Thoracic aorta (tissue), 2 donors: Measurements from ENCODE around the gene CLMN. TPM values are rescaled to one million over a fixed set of nuclear protein-coding genes. Genes with fewer than 3 reads are reported as not detected.

Experiments used
- ATAC-seq: fragments of 150-250 bp; one replicate; pipeline ENCODE4 v1.8.0; 2017; ENCODE audit warnings: low read depth; ENCODE audit not compliant: insufficient number of reproducible peaks, low FRiP score
- DNase-seq: peaks from one replicate; pipeline ENCODE4 v3.0.0-alpha.2; 2020; ENCODE audit warnings: low spot score
- H3K27ac ChIP-seq, 2 donors: fragments of 200-600 bp; sonication (generic); 1 replicate in 1 of 2; 2 replicates in 1 of 2; pipeline ENCODE4 v1.5.1; 2016; ENCODE audit warnings: mild to moderate bottlenecking in 2 of 2, moderate library complexity in 2 of 2
- H3K27me3 ChIP-seq: fragments of 200-600 bp; sonication (generic); replicated peaks from 2 replicates; pipeline ENCODE4 v1.6.0; 2016; ENCODE audit warnings: mild to moderate bottlenecking; ENCODE audit not compliant: insufficient read depth
- H3K36me3 ChIP-seq: fragments of 200-600 bp; sonication (generic); one replicate; pipeline ENCODE4 v1.5.1; 2016
- H3K4me1 ChIP-seq, 2 donors: fragments of 200-600 bp; sonication (generic); 1 replicate in 1 of 2; 2 replicates in 1 of 2; pipeline versions ENCODE4 v1.5.1 to v1.6.0; 2016; ENCODE audit warnings: low read depth in 2 of 2, mild to moderate bottlenecking in 1 of 2; ENCODE audit not compliant: control insufficient read depth in 1 of 2
- H3K4me3 ChIP-seq: fragments of 200-600 bp; sonication (generic); 2 replicates; pipeline ENCODE4 v1.5.1; 2016; ENCODE audit warnings: mild to moderate bottlenecking
- H3K9me3 ChIP-seq: fragments of 200-600 bp; sonication (generic); 2 replicates; pipeline ENCODE4 v1.5.1; 2016
- CTCF ChIP-seq: fragments of 200-600 bp; sonication (generic); IDR thresholded peaks from one replicate; pipeline ENCODE4 v1.5.1; 2019; ENCODE audit warnings: antibody characterized with exemption
- total RNA-seq, 2 donors: library from RNA; depleted of rRNA; stranded (reverse); fragments of >200 nt; gene quantifications; one replicate each; pipeline versions ENCODE4 v1.1.0 to v1.2.3, GENCODE V29; 2016

CLMN gene
- total RNA-seq, 2 donors from 2014 or later, result 7.3 to 10.4 TPM

- Histone ChIP-seq H3K4me1 (no peaks in the 10 kb centered on the region), H3K9me3 (peaks cover 6% of the 10 kb centered on the region), H3K27ac (no peak overlapping the region), H3K27me3 (no peaks in the 10 kb centered on the region), H3K36me3 (no peaks in the 10 kb centered on the region), H3K4me3 (no peak overlapping the region)
- DNase-seq (no peak), ATAC-seq (no peak)
- no peak for TF ChIP-seq CTCF
These were observed 29.5 kb upstream of the CLMN start for GRCh38 chr14:95349241-95349640.

- Histone ChIP-seq H3K27ac (no peak overlapping the region), H3K36me3 (no peaks in the 10 kb centered on the region), H3K27me3 (no peaks in the 10 kb centered on the region), H3K4me3 (no peak overlapping the region), H3K4me1 (no peaks in the 10 kb centered on the region), H3K9me3 (no peaks in the 10 kb centered on the region)
- ATAC-seq (no peak), DNase-seq (no peak)
- no peak for TF ChIP-seq CTCF
These were observed 28.8 kb upstream of the CLMN start for GRCh38 chr14:95348395-95349080.

- Histone ChIP-seq H3K27me3 (no peaks in the 10 kb centered on the region), H3K9me3 (no peaks in the 10 kb centered on the region), H3K4me1 (no peaks in the 10 kb centered on the region), H3K36me3 (no peaks in the 10 kb centered on the region), H3K4me3 (no peak overlapping the region), H3K27ac (no peak overlapping the region)
- DNase-seq (no peak), ATAC-seq (no peak)
- no peak for TF ChIP-seq CTCF
These were observed 27.1 kb upstream of the CLMN start for GRCh38 chr14:95346820-95347219.

- DNase-seq, result no peak
- Histone ChIP-seq H3K27ac (no peak overlapping the region), H3K4me3 (no peak overlapping the region), H3K4me1 (no peaks in the 10 kb centered on the region), H3K27me3 (no peaks in the 10 kb centered on the region), H3K36me3 (no peaks in the 10 kb centered on the region), H3K9me3 (no peaks in the 10 kb centered on the region)
- ATAC-seq, result no peak
- TF ChIP-seq CTCF, result no peak
These were observed 26.6 kb upstream of the CLMN start for GRCh38 chr14:95346266-95346665.

GRCh38 chr14:95345032-95345431 lies 25.3 kb upstream of the CLMN start:
- TF ChIP-seq CTCF, result no peak
- no peaks in the 10 kb centered on the region for H3K4me1 ChIP-seq
- H3K4me3 ChIP-seq, result no peak overlapping the region
- no peaks in the 10 kb centered on the region for H3K9me3 ChIP-seq
- ATAC-seq (no peak), DNase-seq (no peak)
- H3K36me3 ChIP-seq, result no peaks in the 10 kb centered on the region
- no peak overlapping the region for H3K27ac ChIP-seq
- no peaks in the 10 kb centered on the region for H3K27me3 ChIP-seq
